Measurements from ENCODE around the gene ALDH6A1.
"Not testable (repeated sequence)": the region's sequence is repeated elsewhere in the genome, so short reads cannot be mapped to it uniquely, and the experiment has no call there.

The ALDH6A1 gene

GRCh38 chr14:74084277-74085046 is at the start of gene ALDH6A1, which contains the start of gene LIN52:
Gene ALDH6A1 (minus strand): TSS chr14:74084453. CDS start chr14:74084394, 59 bp downstream.
Gene LIN52 (plus strand): TSS chr14:74084956. CDS start chr14:74084975, 19 bp downstream.
- peak; percentile 100 for DNase-seq

GRCh38 chr14:74127634-74128033 is 43.4 kb upstream of the ALDH6A1 start:
- DNase-seq = no peak

GRCh38 chr14:74126315-74127013 is 42.2 kb upstream of the ALDH6A1 start:
- no peak for DNase-seq

- DNase-seq = not testable (repeated sequence)
Observed at GRCh38 chr14:74125487-74125886, 41.2 kb upstream of the ALDH6A1 start.

- peak; percentile 14 for DNase-seq
Observed at GRCh38 chr14:74111395-74112216, 27.4 kb upstream of the ALDH6A1 start.

GRCh38 chr14:74109369-74109768 is 25.1 kb upstream of the ALDH6A1 start:
- DNase-seq = no peak

- no peak for DNase-seq
Observed at GRCh38 chr14:74105381-74105780, 21.1 kb upstream of the ALDH6A1 start.

GRCh38 chr14:74089251-74090020 is 5.2 kb upstream of the ALDH6A1 start:
- DNase-seq = no peak

GRCh38 chr14:74085828-74086227 is 1.6 kb upstream of the ALDH6A1 start:
- DNase-seq = no peak

- peak; percentile 10 for DNase-seq
Observed at GRCh38 chr14:74085047-74085637, 889 bp upstream of the ALDH6A1 start.

GRCh38 chr14:74083784-74084276 is 423 bp downstream of the ALDH6A1 start:
- peak; percentile 32 for DNase-seq

- no peak for DNase-seq
Observed at GRCh38 chr14:74083161-74083560, 1.1 kb downstream of the ALDH6A1 start.

GRCh38 chr14:74081491-74081890 is 2.8 kb downstream of the ALDH6A1 start:
- no peak for DNase-seq

- no peak for DNase-seq
Observed at GRCh38 chr14:74080820-74081460, 3.3 kb downstream of the ALDH6A1 start.

GRCh38 chr14:74077401-74077800 is 6.9 kb downstream of the ALDH6A1 start:
- no peak for DNase-seq

GRCh38 chr14:74065746-74066575 is 18.3 kb downstream of the ALDH6A1 start:
- DNase-seq = no peak

- DNase-seq = no peak
Observed at GRCh38 chr14:74064883-74065282, 19.4 kb downstream of the ALDH6A1 start.

GRCh38 chr14:74064426-74064825 is 19.8 kb downstream of the ALDH6A1 start:
- DNase-seq = no peak

- no peak for DNase-seq
Observed at GRCh38 chr14:74062809-74063150, 21.5 kb downstream of the ALDH6A1 start.

GRCh38 chr14:74049876-74050495 is 34.3 kb downstream of the ALDH6A1 start:
- DNase-seq = no peak
